Uterus (tissue), 4 donors: ENCODE measurements around the gene LAT. TPM values are rescaled to one million over a fixed set of nuclear protein-coding genes. Genes with fewer than 3 reads are reported as not detected.

Source experiments
- DNase-seq, 2 donors: peaks; one replicate each; pipeline ENCODE4 v3.0.0-alpha.2; 2019 to 2020
- H3K27ac ChIP-seq, 2 donors: fragments of 200-600 bp; sonication (generic); 1 replicate in 1 of 2; 2 replicates in 1 of 2; pipeline ENCODE4 v1.5.1; 2016 to 2018
- H3K27me3 ChIP-seq, 2 donors: fragments of 200-600 bp; sonication (generic); one replicate each; pipeline ENCODE4 v1.5.1; 2018 to 2019; ENCODE audit warnings: control low read depth in 1 of 2
- H3K36me3 ChIP-seq, 2 donors: fragments of 200-600 bp; sonication (generic); one replicate each; pipeline ENCODE4 v1.5.1; 2019; ENCODE audit warnings: control low read depth in 1 of 2
- H3K4me1 ChIP-seq, 2 donors: fragments of 200-600 bp; sonication (generic); one replicate each; pipeline ENCODE4 v1.5.1; 2018 to 2019; ENCODE audit warnings: control low read depth in 1 of 2
- H3K4me3 ChIP-seq, 2 donors: fragments of 200-600 bp; sonication (generic); 1 replicate in 1 of 2; 2 replicates in 1 of 2; pipeline ENCODE4 v1.5.1; 2018 to 2019; ENCODE audit warnings: mild to moderate bottlenecking in 1 of 2
- H3K9me3 ChIP-seq, 2 donors: fragments of 200-600 bp; sonication (generic); one replicate each; pipeline ENCODE4 v1.5.1; 2019; ENCODE audit warnings: control low read depth in 1 of 2
- POLR2A ChIP-seq, 2 donors: fragments of 450-650 bp; IDR thresholded peaks; one replicate each; pipeline ENCODE4 v1.6.1; 2016; ENCODE audit warnings: antibody characterized with exemption in 2 of 2, mild to moderate bottlenecking in 1 of 2, moderate library complexity in 1 of 2
- intact Hi-C: fragments of 100-400 bp; cut with DNase I; formaldehyde crosslinking; loops from one replicate; pipeline ENCODE4 v1.15.1; 2023; ENCODE audit warnings: low total_unique reads
- total RNA-seq, 4 donors: library from RNA; depleted of rRNA in 3 of 4; stranded (reverse); fragments of >200 nt in 3 of 4; gene quantifications; one replicate each; pipeline versions ENCODE4 v1.1.0 to v1.2.4, GENCODE V29; 2014 to 2023
- TF ChIP-seq, protein P1 (sequence below), 4 experiments: fragments of 200-600 bp in 2 of 4; fragments of 450-650 bp in 2 of 4; sonication (generic) in 2 of 4; IDR thresholded peaks; one replicate each; pipeline ENCODE4 v1.5.1; 2016 to 2019; ENCODE audit warnings: antibody characterized with exemption in 4 of 4, mild to moderate bottlenecking in 2 of 4, moderate library complexity in 1 of 4
- donor health status: DM: yes; HTN: yes; CAD: no.

Gene LAT, protein sequence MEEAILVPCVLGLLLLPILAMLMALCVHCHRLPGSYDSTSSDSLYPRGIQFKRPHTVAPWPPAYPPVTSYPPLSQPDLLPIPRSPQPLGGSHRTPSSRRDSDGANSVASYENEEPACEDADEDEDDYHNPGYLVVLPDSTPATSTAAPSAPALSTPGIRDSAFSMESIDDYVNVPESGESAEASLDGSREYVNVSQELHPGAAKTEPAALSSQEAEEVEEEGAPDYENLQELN
- total RNA-seq, result 10 to 100 TPM in 1 of 4 donors, 1 to 10 TPM in 2, under 1 TPM in 1; 0.97 to 12.6 (median 3.0) TPM

DNA sequence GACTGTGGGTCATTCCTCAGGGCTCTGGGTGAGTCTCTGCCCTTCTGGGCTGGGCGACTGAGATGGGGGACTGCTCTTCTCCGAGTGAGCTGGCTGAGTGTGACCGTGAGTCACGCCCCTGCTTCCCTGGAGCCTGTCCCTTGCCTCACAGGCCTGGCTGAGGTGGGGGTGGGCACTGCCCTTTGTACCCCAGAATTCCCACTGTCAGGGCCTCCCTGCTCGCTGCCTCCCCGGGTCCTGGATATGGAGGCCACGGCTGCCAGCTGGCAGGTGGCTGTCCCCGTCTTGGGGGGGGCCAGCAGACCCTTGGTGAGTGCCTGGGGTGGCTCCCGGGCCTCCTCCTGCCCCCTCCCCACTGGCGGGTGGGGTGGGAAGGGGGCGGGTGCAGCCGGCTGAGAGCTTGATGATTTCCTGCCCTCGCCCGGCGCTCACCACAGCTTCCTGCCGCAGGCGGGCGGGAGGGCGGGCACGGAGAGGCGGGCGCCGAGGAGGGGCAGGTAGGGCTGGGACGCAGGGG is at the start of gene LAT:
Gene LAT, plus strand, starts transcription at position 434 of the 517 bp plus-strand sequence. CDS start 366 bp downstream, outside the sequence.
- Histone ChIP-seq H3K27me3 (no peaks in the 10 kb centered on the region), H3K27ac (no peak within 1 kb of the TSS), H3K9me3 (peaks cover 0 to 6% of the 10 kb centered on the region in 2 donors), H3K36me3 (no peaks in the 10 kb centered on the region), H3K4me3 (no peak within 1 kb of the TSS), H3K4me1 (no peaks in the 10 kb centered on the region)
- DNase-seq, result no peak
- intact Hi-C loops, result no loop called here
- no peak for TF ChIP-seq POLR2A (IDR thresholded peaks at IDR 0.05)
- TF ChIP-seq, protein P1, sequence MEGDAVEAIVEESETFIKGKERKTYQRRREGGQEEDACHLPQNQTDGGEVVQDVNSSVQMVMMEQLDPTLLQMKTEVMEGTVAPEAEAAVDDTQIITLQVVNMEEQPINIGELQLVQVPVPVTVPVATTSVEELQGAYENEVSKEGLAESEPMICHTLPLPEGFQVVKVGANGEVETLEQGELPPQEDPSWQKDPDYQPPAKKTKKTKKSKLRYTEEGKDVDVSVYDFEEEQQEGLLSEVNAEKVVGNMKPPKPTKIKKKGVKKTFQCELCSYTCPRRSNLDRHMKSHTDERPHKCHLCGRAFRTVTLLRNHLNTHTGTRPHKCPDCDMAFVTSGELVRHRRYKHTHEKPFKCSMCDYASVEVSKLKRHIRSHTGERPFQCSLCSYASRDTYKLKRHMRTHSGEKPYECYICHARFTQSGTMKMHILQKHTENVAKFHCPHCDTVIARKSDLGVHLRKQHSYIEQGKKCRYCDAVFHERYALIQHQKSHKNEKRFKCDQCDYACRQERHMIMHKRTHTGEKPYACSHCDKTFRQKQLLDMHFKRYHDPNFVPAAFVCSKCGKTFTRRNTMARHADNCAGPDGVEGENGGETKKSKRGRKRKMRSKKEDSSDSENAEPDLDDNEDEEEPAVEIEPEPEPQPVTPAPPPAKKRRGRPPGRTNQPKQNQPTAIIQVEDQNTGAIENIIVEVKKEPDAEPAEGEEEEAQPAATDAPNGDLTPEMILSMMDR (IDR thresholded peaks at IDR 0.05), result no peak

- TF ChIP-seq, protein P1 (IDR thresholded peaks at IDR 0.05), result no peak
- TF ChIP-seq POLR2A (IDR thresholded peaks at IDR 0.05), result no peak
- Histone ChIP-seq H3K4me3 (no peak overlapping the region), H3K9me3 (no peaks in the 10 kb centered on the region), H3K27me3 (no peaks in the 10 kb centered on the region), H3K4me1 (no peaks in the 10 kb centered on the region), H3K27ac (no peak overlapping the region), H3K36me3 (no peaks in the 10 kb centered on the region)
- intact Hi-C loops, result no loop called here
- DNase-seq, result no peak
Measured at GRCh38 chr16:28935346-28935745, 49.5 kb upstream of the LAT start.

DNA sequence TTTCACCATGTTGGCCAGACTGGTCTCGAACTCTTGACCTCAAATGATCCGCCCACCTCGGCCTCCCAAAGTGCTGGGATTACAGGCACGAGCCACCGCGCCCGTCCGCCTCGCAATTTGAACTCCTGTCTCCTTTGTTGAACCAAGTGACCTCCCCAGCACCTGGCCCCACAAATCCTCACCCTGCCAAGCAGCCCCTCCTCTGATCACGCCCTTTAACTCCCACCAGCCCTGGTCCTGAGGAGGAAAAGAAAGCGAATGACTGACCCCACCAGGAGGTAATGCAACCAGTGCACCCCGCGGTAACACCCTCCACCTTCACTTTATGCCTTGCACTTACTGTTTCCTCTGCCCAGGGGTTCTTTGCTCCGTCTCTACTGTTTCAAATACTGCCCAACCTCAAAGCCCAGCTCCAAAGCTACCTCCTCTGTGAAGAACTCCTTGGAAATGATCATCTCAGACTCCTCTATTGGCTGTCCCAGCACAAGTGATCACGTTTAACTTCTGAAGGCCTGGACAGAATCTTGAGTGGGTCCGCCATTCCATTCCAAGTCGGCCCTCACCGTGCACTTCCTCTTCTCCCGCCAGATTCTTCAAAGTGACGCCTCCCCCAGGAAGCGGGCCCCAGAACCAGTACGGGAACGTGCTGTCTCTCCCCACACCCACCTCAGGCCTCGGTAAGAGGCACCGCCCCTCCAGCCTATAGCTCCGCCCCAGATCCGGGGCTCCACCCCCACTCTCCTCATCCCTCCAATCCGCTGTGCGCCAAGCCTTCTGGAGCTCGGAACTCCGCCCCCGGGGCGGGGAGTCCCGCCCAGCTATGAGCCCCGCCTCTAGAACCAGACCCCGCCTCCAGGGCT is 48.7 kb upstream of the LAT start:
- intact Hi-C loops, result no loop called here
- no peaks in the 10 kb centered on the region for H3K27me3 ChIP-seq
- peak; percentile 57 to 72 for DNase-seq
- no peaks in the 10 kb centered on the region for H3K4me1 ChIP-seq
- H3K36me3 ChIP-seq, result no peaks in the 10 kb centered on the region
- TF ChIP-seq POLR2A (IDR thresholded peaks at IDR 0.05), result no peak
- TF ChIP-seq, protein P1 (IDR thresholded peaks at IDR 0.05), result no peak
- no peak overlapping the region for H3K27ac ChIP-seq
- no peaks in the 10 kb centered on the region for H3K9me3 ChIP-seq
- H3K4me3 ChIP-seq, result no peak overlapping the region

DNA sequence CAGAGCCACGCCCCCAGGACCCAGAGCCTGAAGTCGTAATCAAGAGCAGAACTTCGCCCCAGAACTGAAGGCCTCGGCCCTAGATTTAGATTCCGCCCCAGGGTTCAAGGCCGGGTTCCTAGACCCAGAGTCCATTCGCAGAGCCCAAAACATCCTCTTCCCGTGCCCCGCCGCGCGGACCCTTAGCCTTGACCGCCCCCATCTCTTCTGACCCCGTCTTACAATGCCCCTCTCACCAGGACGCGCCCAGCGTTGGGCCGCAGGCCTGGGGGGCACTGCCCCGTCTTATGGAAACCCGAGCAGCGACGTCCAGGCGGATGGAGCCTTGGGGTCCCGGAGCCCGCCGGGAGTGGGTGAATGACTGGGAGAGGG is 48.1 kb upstream of the LAT start:
- no peaks in the 10 kb centered on the region for H3K27me3 ChIP-seq
- intact Hi-C loops, result no loop called here
- H3K36me3 ChIP-seq, result no peaks in the 10 kb centered on the region

More for the DNA sequence above, 48.1 kb upstream of the LAT start:
- Histone ChIP-seq H3K9me3 (no peaks in the 10 kb centered on the region), H3K4me3 (no peak overlapping the region), H3K27ac (no peak overlapping the region), H3K4me1 (no peaks in the 10 kb centered on the region)
- DNase-seq, result no peak
- TF ChIP-seq POLR2A (IDR thresholded peaks at IDR 0.05), result no peak
- TF ChIP-seq, protein P1 (IDR thresholded peaks at IDR 0.05), result no peak
